ENCODE results near the gene MOV10L1. TPM values are rescaled to one million over a fixed set of nuclear protein-coding genes. Genes with fewer than 3 reads are reported as not detected.
A peak's percentile ranks its signal among the peaks of the same experiment; 100 is the strongest.

The MOV10L1 gene
- total RNA-seq, 1 donor from 2014 or later, result not detected

- Histone ChIP-seq H3K36me3 (no peaks in the 10 kb centered on the region), H3K4me1 (peaks cover 0 to 4% of the 10 kb centered on the region in 2 donors), H3K27ac (no peak overlapping the region), H3K4me3 (no peak overlapping the region), H3K27me3 (no peaks in the 10 kb centered on the region), H3K9me3 (no peaks in the 10 kb centered on the region)
- DNase-seq (ENCODE audit: low spot score in 2 of 2), result no peak
- TF ChIP-seq CTCF (IDR thresholded peaks at IDR 0.05), result no peak
- intact Hi-C loops (cut with DNase I), result no loop called here
These were observed 2.2 kb upstream of the MOV10L1 start for GRCh38 chr22:50087646-50088045.

DNA sequence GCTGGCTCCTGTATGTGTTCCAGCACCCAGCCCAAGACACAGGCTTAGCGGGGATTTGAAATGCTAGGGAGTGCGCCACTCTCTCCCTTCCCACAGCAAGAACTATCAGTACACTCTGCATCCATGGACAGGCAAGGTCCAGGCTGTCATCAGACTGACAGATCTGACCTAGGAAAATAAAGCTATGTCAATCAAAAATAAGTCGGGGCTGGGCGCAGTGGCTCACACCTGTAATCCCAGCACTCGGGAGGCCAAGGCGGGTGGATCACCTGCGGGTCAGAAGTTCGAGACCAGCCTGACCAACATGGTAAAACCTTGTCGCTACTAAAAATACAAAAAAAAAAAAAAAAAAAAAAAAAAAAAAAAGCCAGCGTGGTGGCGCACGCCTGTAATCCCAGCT, 1.7 kb upstream of the MOV10L1 start:
- no peaks in the 10 kb centered on the region for H3K36me3 ChIP-seq
- H3K4me1 ChIP-seq, result peaks cover 0 to 4% of the 10 kb centered on the region in 2 donors
- no peak overlapping the region for H3K27ac ChIP-seq
- no peaks in the 10 kb centered on the region for H3K27me3 ChIP-seq
- no peak overlapping the region for H3K4me3 ChIP-seq
- TF ChIP-seq CTCF (IDR thresholded peaks at IDR 0.05), result no peak
- H3K9me3 ChIP-seq, result no peaks in the 10 kb centered on the region
- intact Hi-C loops (cut with DNase I), result no loop called here
- no peak for DNase-seq (ENCODE audit: low spot score in 2 of 2)

GRCh38 chr22:50089231-50089630, 575 bp upstream of the MOV10L1 start:
- intact Hi-C loops (cut with DNase I), result no loop called here
- no peaks in the 10 kb centered on the region for H3K27me3 ChIP-seq
- no peaks in the 10 kb centered on the region for H3K36me3 ChIP-seq
- H3K27ac ChIP-seq, result no peak overlapping the region
- H3K4me3 ChIP-seq, result peak overlapping the region in 1 of 2 donors; percentile 5
- peaks cover 0 to 4% of the 10 kb centered on the region in 2 donors for H3K4me1 ChIP-seq
- no peaks in the 10 kb centered on the region for H3K9me3 ChIP-seq
- no peak for DNase-seq (ENCODE audit: low spot score in 2 of 2)
- no peak for TF ChIP-seq CTCF (IDR thresholded peaks at IDR 0.05)

DNA sequence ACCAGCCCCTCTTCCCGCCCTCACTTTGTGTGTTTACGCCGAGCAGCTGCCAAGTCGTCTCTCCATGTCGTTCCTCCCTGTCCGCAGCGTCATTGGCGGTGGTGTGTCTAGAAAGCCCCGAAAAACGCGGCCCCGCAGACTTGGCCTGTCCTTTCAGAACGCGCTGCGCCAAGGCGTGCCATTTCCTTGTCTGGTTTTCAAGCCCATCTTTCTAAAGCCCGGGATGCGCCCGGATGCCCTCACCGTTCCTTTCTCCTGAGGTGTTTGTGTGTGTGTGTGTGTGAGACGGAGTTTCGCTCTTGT, 557 bp downstream of the MOV10L1 start:
- Histone ChIP-seq H3K27ac (no peak overlapping the region), H3K4me1 (peaks cover 0 to 4% of the 10 kb centered on the region in 2 donors), H3K4me3 (no peak overlapping the region), H3K27me3 (no peaks in the 10 kb centered on the region), H3K9me3 (no peaks in the 10 kb centered on the region), H3K36me3 (no peaks in the 10 kb centered on the region)
- DNase-seq (ENCODE audit: low spot score in 2 of 2), result no peak
- no peak for TF ChIP-seq CTCF (IDR thresholded peaks at IDR 0.05)
- intact Hi-C loops (cut with DNase I), result no loop called here

GRCh38 chr22:50091092-50091768, 1.4 kb downstream of the MOV10L1 start:
- H3K36me3 ChIP-seq, result no peaks in the 10 kb centered on the region
- H3K4me3 ChIP-seq, result no peak overlapping the region
- no peak for TF ChIP-seq CTCF (IDR thresholded peaks at IDR 0.05)
- peaks cover 0 to 4% of the 10 kb centered on the region in 2 donors for H3K4me1 ChIP-seq
- no peaks in the 10 kb centered on the region for H3K27me3 ChIP-seq
- DNase-seq (ENCODE audit: low spot score in 2 of 2), result no peak
- intact Hi-C loops (cut with DNase I), result no loop called here
- H3K27ac ChIP-seq, result no peak overlapping the region
- no peaks in the 10 kb centered on the region for H3K9me3 ChIP-seq

- TF ChIP-seq CTCF (IDR thresholded peaks at IDR 0.05), result no peak
- intact Hi-C loops (cut with DNase I), result no loop called here
- Histone ChIP-seq H3K4me1 (no peaks in the 10 kb centered on the region), H3K4me3 (no peak overlapping the region), H3K9me3 (no peaks in the 10 kb centered on the region), H3K27me3 (no peaks in the 10 kb centered on the region), H3K36me3 (no peaks in the 10 kb centered on the region), H3K27ac (no peak overlapping the region)
- DNase-seq (ENCODE audit: low spot score in 2 of 2), result no peak
These were observed 2.5 kb downstream of the MOV10L1 start for GRCh38 chr22:50092342-50092741.

Data from ascending aorta (tissue), 2 donors.